Upper lobe of left lung (tissue), 6 donors: ENCODE measurements around the gene MINDY3. TPM values are rescaled to one million over a fixed set of nuclear protein-coding genes. Genes with fewer than 3 reads are reported as not detected.
A peak's percentile ranks its signal among the peaks of the same experiment; 100 is the strongest.
"Not testable (repeated sequence)": the region's sequence is repeated elsewhere in the genome, so short reads cannot be mapped to it uniquely, and the experiment has no call there.

ENCODE experiments used
- ATAC-seq, 2 donors: fragments of 200-7000 bp; cut with Tn5 transposase; one replicate each; pipeline ENCODE4 v1.9.1; 2022; ENCODE audit warnings: mild to moderate bottlenecking in 2 of 2, moderate library complexity in 2 of 2; ENCODE audit not compliant: low FRiP score in 2 of 2
- DNase-seq, 2 donors: peaks; one replicate each; pipeline ENCODE4 v3.0.0-alpha.2; 2019 to 2020
- H3K27ac ChIP-seq, 4 donors: fragments of 200-600 bp; sonication (generic); one replicate each; pipeline ENCODE4 v1.5.1; 2016 to 2019
- H3K27me3 ChIP-seq, 4 donors: fragments of 200-600 bp; sonication (generic); one replicate each; pipeline ENCODE4 v1.5.1; 2017 to 2019
- H3K36me3 ChIP-seq, 4 donors: fragments of 200-600 bp; sonication (generic); one replicate each; pipeline ENCODE4 v1.5.1; 2016 to 2019
- H3K4me1 ChIP-seq, 4 donors: fragments of 200-600 bp; sonication (generic); one replicate each; pipeline ENCODE4 v1.5.1; 2018 to 2019
- H3K4me3 ChIP-seq, 4 donors: fragments of 200-600 bp; sonication (generic); one replicate each; pipeline ENCODE4 v1.5.1; 2017 to 2019; ENCODE audit warnings: mild to moderate bottlenecking in 2 of 4, moderate library complexity in 1 of 4
- H3K9me3 ChIP-seq, 4 donors: fragments of 200-600 bp; sonication (generic); one replicate each; pipeline ENCODE4 v1.5.1; 2018 to 2019
- CTCF ChIP-seq, 6 experiments: fragments of 450-650 bp in 4 of 6; fragments of 200-600 bp in 2 of 6; sonication (generic) in 2 of 6; IDR thresholded peaks; one replicate each; pipeline ENCODE4 v1.5.1; 2016 to 2019; ENCODE audit warnings: antibody characterized with exemption in 6 of 6
- EP300 ChIP-seq, 4 donors: sonication (generic); formaldehyde crosslinking; IDR thresholded peaks; one replicate each; pipeline ENCODE4 v1.5.1; 2017; ENCODE audit warnings: antibody characterized with exemption in 4 of 4, control low read depth in 2 of 4
- POLR2A ChIP-seq, 4 donors: fragments of 450-650 bp; IDR thresholded peaks; one replicate each; pipeline ENCODE4 v1.5.1; 2016 to 2017; ENCODE audit warnings: antibody characterized with exemption in 4 of 4, mild to moderate bottlenecking in 2 of 4
- POLR2AphosphoS5 ChIP-seq, 2 donors: sonication (generic); formaldehyde crosslinking; IDR thresholded peaks; one replicate each; pipeline ENCODE4 v1.5.1; 2017; ENCODE audit warnings: antibody characterized with exemption in 2 of 2
- WGBS, 2 donors: methylation state at CpG; one replicate each; pipeline ENCODE4 v1.1.5; 2017 to 2018; 5-methylcytosine and 5-hydroxymethylcytosine counted together
- total RNA-seq, 6 donors: library from RNA; depleted of rRNA in 4 of 6; stranded (reverse); fragments of >200 nt in 4 of 6; gene quantifications; one replicate each; pipeline versions ENCODE4 v1.1.0 to v1.2.1, GENCODE V29; 2016 to 2021
- donor health status: DM: no; HTN: no; CAD: no; lungs with moderate emphysema.
- donor health status: DM: no; HTN: yes; CAD: no; lungs with severe emphysema.

MINDY3 gene
- total RNA-seq, 6 donors from 2014 or later: 10.8 to 39.8 (median 26.5) TPM

- no peak for TF ChIP-seq POLR2A (IDR thresholded peaks at IDR 0.05)
- no peak for TF ChIP-seq EP300 (IDR thresholded peaks at IDR 0.05)
- no peak for TF ChIP-seq POLR2AphosphoS5 (IDR thresholded peaks at IDR 0.05)
- no peak for TF ChIP-seq CTCF (IDR thresholded peaks at IDR 0.05)
- H3K4me1 ChIP-seq: peaks cover 27 to 45% (median 27%) of the 10 kb centered on the region in 4 donors
- no peak for ATAC-seq
- no peaks in the 10 kb centered on the region for H3K9me3 ChIP-seq
- H3K4me3 ChIP-seq: no peak overlapping the region
- DNase-seq: no peak
- 46 to 61% methylated on average over 2 of the region's 2 CpGs for WGBS, 2 donors
- H3K27ac ChIP-seq: no peak overlapping the region
- no peaks in the 10 kb centered on the region for H3K27me3 ChIP-seq
- no peaks in the 10 kb centered on the region for H3K36me3 ChIP-seq
These were observed 3.2 kb downstream of the MINDY3 start for GRCh38 chr10:15857107-15857575.

- no peak for TF ChIP-seq POLR2AphosphoS5 (IDR thresholded peaks at IDR 0.05)
- no peak for TF ChIP-seq POLR2A (IDR thresholded peaks at IDR 0.05)
- no peak for TF ChIP-seq EP300 (IDR thresholded peaks at IDR 0.05)
- TF ChIP-seq CTCF (IDR thresholded peaks at IDR 0.05): no peak
- Histone ChIP-seq H3K9me3 (no peaks in the 10 kb centered on the region), H3K36me3 (no peaks in the 10 kb centered on the region), H3K27me3 (no peaks in the 10 kb centered on the region), H3K4me3 (no peak overlapping the region), H3K27ac (peak overlapping the region in 1 of 4 donors; percentile 47), H3K4me1 (peaks cover 27 to 51% (median 27%) of the 10 kb centered on the region in 4 donors)
- no peak for ATAC-seq
- WGBS, 2 donors: 80 to 86% methylated on average over 4 of the region's 4 CpGs
- no peak for DNase-seq
These were observed 3.8 kb downstream of the MINDY3 start for GRCh38 chr10:15856328-15857015.

DNA sequence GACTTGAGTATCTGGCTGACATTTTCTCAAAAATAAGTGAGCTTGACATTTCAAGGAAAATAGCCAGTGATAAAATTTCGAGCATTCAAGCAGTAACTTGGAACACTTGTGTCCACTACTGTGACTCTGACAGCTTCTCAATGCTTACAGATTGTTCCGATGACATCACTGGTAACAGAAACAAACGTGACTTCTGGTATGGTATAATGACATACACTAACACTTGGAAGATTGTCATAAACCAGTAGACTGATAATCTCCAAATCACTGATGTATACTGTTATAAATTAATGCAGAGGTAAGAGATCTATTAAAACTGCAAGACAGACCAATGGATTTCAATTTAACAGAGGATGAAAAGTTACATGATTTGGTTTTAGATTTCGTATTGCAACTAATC, 6.5 kb downstream of the MINDY3 start:
- Histone ChIP-seq H3K27ac (no peak overlapping the region), H3K9me3 (peaks cover 0 to 10% (median 8%) of the 10 kb centered on the region in 4 donors), H3K4me3 (no peak overlapping the region), H3K36me3 (no peaks in the 10 kb centered on the region), H3K27me3 (no peaks in the 10 kb centered on the region), H3K4me1 (peaks cover 19 to 41% (median 21%) of the 10 kb centered on the region in 4 donors)
- ATAC-seq (no peak), DNase-seq (no peak)
- 79 to 91% methylated on average over 4 of the region's 4 CpGs for WGBS, 2 donors
- TF ChIP-seq CTCF (IDR thresholded peaks at IDR 0.05) (no peak), EP300 (IDR thresholded peaks at IDR 0.05) (no peak), POLR2AphosphoS5 (IDR thresholded peaks at IDR 0.05) (no peak), POLR2A (IDR thresholded peaks at IDR 0.05) (no peak)

DNA sequence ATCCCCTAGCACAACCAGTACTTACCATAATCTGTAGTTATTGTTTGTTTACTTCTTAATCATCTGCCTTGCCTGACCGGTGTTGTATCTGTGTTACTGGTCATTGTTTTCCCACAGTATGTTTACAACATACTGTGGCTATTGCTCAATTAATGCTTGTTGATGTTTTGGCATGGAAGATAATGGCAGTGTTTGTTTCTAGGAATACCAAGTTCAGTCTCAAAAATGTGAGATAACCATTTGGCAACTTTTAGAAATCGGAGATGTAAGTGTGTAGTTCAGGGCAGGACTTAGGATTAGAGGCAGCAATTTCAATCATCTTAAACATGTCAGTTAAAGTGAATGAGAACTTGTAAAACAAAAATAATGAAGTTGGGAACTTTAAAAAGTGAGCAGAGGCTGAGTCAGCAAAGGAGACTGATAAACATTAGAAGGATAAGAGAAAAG, 8.2 kb downstream of the MINDY3 start:
- H3K4me1 ChIP-seq: peaks cover 5 to 25% (median 10%) of the 10 kb centered on the region in 4 donors
- no peak for ATAC-seq
- H3K27me3 ChIP-seq: no peaks in the 10 kb centered on the region
- WGBS, 2 donors: 62 to 70% methylated on average over 2 of the region's 2 CpGs
- no peaks in the 10 kb centered on the region for H3K36me3 ChIP-seq
- DNase-seq: no peak
- TF ChIP-seq CTCF (IDR thresholded peaks at IDR 0.05) (no peak), POLR2A (IDR thresholded peaks at IDR 0.05) (no peak), POLR2AphosphoS5 (IDR thresholded peaks at IDR 0.05) (no peak), EP300 (IDR thresholded peaks at IDR 0.05) (no peak)
- H3K27ac ChIP-seq: no peak overlapping the region
- peaks cover 0 to 10% (median 8%) of the 10 kb centered on the region in 4 donors for H3K9me3 ChIP-seq
- no peak overlapping the region for H3K4me3 ChIP-seq

DNA sequence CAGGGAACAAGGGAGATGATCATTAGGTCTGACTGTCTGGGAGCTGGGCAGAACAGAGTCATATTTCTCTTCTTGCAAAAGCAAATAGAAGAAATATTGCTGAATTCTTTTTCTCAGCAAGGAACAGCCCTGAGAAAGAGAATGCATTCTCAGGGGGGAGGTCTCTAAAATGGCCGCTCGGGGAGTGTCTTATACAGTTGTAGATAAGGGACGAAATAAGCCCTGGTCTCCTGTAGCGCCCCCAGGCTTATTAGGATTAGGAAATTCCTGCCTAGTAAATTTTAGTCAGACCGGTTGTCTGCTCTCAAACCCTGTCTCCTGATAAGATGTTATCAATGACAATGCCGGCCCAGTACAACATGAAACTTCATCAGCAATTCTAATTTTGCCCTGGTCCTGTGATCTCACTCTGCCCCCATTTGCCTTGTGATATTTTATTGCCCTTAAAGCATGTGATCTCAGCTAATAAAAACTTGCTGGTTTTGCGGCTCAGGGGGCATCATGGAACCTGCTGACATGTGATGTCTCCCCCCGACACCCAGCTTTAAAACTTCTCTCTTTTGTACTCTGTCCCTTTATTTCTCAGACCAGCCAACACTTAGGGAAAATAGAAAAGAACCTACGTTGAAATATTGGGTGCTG, 9.8 kb downstream of the MINDY3 start:
- not testable (repeated sequence) for H3K4me3 ChIP-seq, ATAC-seq, DNase-seq, H3K27ac ChIP-seq, H3K9me3 ChIP-seq, H3K36me3 ChIP-seq, H3K27me3 ChIP-seq
- WGBS, 2 donors: 97 to 98% methylated on average over 9 of the region's 9 CpGs
- peaks cover 0 to 13% (median 3%) of the 10 kb centered on the region in 4 donors for H3K4me1 ChIP-seq
